ENCODE data around the gene DCAF17.

The DCAF17 gene

DNA sequence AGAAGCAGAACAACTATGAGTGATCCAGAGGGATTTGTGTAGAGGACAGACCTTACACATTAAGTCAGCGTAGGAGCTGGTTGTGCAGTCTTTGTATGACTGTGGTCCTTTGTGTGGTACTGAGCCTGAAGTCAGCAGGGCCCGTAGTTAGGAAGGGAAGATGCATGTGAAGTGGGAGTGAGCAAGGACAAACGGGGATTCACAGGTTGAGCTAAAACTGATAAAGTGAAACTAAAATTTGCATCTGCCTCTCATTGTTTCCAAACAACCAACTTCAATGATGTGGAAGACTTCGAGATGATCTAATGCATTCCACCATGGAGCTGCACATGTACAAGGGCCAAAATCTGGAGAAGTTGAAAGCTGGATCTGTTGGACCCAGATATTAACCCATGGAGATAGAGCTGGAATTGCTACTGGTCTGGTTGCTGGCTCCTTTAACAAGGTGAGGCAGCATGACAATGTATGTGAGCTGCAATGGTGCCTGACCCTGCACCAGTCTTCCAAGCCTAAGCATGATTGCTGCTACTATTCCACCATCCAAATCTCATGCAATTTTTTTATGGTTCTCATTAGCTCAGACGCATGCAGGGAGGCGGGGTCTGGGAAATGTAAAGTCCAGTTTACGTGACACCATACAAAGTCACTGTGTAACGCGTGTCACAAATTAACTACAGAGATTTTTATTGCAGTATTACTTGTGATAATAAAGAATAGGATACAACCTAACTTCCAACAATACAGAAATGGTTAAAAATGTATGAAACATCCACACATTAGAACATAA lies 76.1 kb downstream of the DCAF17 start:
- Histone ChIP-seq H3K4me1 (ENCODE audit: control insufficient read depth, insufficient read depth, low read length) (no peaks in the 10 kb centered on the region), H3K4me3 (ENCODE audit: insufficient read depth, low read depth, low read length) (no peak overlapping the region), H3K36me3 (ENCODE audit: control insufficient read depth, insufficient read depth, low read length) (no peaks in the 10 kb centered on the region), H3K9me3 (ENCODE audit: control insufficient read depth, low read length) (no peaks in the 10 kb centered on the region), H3K27me3 (ENCODE audit: control insufficient read depth, insufficient read depth, low read length, poor library complexity, severe bottlenecking) (no peaks in the 10 kb centered on the region), H3K27ac (ENCODE audit: insufficient read depth, low read depth, low read length, poor library complexity, severe bottlenecking) (no peak overlapping the region)
- WGBS, 2 experiments = 80% methylated on average over 7 of the region's 9 CpGs

DNA sequence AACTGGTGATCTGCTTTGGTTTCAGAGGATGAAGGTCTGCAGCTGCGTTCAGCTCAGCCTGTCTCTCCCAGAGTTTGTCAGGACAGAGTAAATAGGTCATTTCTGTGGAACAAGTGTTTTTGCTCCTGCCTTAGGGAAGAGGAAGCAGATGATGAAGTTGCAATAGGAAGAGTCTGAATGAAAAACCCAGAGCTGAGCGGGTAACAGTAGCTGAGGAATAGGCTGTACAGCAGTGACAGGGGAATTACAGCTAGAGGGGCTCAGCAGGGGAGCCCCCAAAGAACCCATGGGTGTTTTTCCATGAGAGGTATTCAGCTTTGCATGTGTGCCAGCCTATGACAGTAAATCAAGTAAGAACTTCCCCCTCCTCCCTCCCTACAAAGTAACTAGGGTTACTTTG lies 78.0 kb downstream of the DCAF17 start:
- Histone ChIP-seq H3K4me3 (ENCODE audit: insufficient read depth, low read depth, low read length) (no peak overlapping the region), H3K4me1 (ENCODE audit: control insufficient read depth, insufficient read depth, low read length) (no peaks in the 10 kb centered on the region), H3K27me3 (ENCODE audit: control insufficient read depth, insufficient read depth, low read length, poor library complexity, severe bottlenecking) (no peaks in the 10 kb centered on the region), H3K36me3 (ENCODE audit: control insufficient read depth, insufficient read depth, low read length) (no peaks in the 10 kb centered on the region), H3K9me3 (ENCODE audit: control insufficient read depth, low read length) (no peaks in the 10 kb centered on the region), H3K27ac (ENCODE audit: insufficient read depth, low read depth, low read length, poor library complexity, severe bottlenecking) (no peak overlapping the region)
- 91 to 92% methylated on average over 2 of the region's 2 CpGs for WGBS, 2 experiments

DNA sequence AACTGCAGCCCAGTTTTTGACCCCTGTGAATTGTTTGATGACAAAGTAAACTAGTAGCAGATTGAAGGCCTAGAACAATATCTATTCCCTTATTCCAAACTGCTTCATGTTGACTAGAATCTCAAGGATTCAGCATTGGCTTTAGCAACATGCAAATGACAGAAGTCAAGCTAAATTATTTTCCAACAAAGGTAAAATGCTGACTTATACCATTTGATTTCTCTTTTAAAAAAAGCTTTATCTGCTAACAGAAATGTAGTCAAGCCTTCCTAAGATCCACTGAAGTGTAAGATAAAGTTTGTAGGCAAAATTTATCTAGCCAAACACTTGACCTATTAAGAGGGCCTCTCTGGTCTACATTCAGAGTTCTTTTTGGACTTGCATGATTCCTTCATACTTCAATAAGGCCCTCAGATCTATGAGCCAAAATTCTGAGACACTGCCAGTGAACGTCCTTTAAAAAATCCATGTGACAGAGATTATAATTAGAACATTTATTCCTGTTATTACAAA lies 78.7 kb downstream of the DCAF17 start:
- Histone ChIP-seq H3K9me3 (ENCODE audit: control insufficient read depth, low read length) (no peaks in the 10 kb centered on the region), H3K4me1 (ENCODE audit: control insufficient read depth, insufficient read depth, low read length) (no peaks in the 10 kb centered on the region), H3K27me3 (ENCODE audit: control insufficient read depth, insufficient read depth, low read length, poor library complexity, severe bottlenecking) (no peaks in the 10 kb centered on the region), H3K4me3 (ENCODE audit: insufficient read depth, low read depth, low read length) (no peak overlapping the region), H3K27ac (ENCODE audit: insufficient read depth, low read depth, low read length, poor library complexity, severe bottlenecking) (no peak overlapping the region), H3K36me3 (ENCODE audit: control insufficient read depth, insufficient read depth, low read length) (no peaks in the 10 kb centered on the region)
- WGBS, 2 experiments = 95 to 100% methylated on average over 1 of the region's 1 CpG

DNA sequence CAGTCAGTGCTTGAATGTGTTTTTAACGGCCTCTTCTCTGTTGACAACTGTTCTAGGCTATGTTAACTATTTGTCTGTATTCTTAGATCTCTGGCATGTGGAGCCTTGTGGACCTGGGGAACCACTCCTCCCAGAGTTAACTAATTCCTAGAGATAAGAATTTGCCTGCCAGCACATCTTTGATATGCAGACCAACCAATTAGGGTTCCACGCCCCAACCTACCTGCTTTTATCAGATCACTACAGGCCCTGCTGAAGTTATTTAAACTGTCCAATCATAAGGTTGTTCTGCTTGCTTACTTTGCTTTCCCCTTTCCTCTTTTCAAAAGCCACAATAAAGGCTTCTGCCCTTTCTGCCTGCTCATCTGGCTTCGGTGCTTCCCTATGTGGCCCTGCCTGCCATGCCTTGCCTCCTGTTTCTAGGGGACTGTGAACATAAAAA lies 79.7 kb downstream of the DCAF17 start:
- no peaks in the 10 kb centered on the region for H3K36me3 ChIP-seq (ENCODE audit: control insufficient read depth, insufficient read depth, low read length)
- H3K4me3 ChIP-seq (ENCODE audit: insufficient read depth, low read depth, low read length) = no peak overlapping the region
- H3K9me3 ChIP-seq (ENCODE audit: control insufficient read depth, low read length) = no peaks in the 10 kb centered on the region
- H3K27me3 ChIP-seq (ENCODE audit: control insufficient read depth, insufficient read depth, low read length, poor library complexity, severe bottlenecking) = no peaks in the 10 kb centered on the region
- no peak overlapping the region for H3K27ac ChIP-seq (ENCODE audit: insufficient read depth, low read depth, low read length, poor library complexity, severe bottlenecking)
- H3K4me1 ChIP-seq (ENCODE audit: control insufficient read depth, insufficient read depth, low read length) = no peaks in the 10 kb centered on the region
- 50 to 62% methylated on average over 3 of the region's 3 CpGs for WGBS, 2 experiments

DNA sequence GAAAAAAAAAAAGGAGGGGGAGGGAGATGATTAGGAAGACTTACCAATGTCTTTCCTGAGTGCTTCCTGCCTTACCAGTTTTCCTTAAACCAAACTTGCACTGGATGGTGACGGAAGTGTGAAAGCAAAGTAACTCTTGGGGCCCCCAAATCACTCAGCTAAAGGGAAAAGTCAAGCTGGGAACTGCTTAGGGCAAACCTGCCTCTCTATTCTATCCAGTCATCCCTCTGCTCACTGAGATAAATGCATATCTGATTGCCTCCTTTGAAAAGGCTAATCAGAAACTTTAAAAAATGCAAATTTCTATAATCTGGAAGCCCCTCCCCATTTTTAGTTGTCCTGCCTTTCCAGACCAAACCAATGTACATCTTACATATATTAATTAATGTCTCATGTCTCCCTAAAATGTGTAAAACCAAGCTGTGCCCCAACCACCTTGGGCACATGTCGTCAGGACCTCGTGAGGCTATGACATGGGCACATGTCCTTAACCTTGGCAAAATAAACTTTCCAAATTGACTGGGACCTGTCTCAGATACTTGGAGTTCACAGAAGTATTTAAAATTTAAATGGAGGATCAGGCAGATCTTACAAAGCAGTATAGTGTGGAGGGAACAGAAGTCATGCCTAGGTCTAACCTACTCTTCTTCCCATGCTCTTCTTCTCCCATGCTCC lies 81.0 kb downstream of the DCAF17 start:
- no peaks in the 10 kb centered on the region for H3K9me3 ChIP-seq (ENCODE audit: control insufficient read depth, low read length)
- no peak overlapping the region for H3K27ac ChIP-seq (ENCODE audit: insufficient read depth, low read depth, low read length, poor library complexity, severe bottlenecking)
- WGBS, 2 experiments = 91 to 93% methylated on average over 3 of the region's 3 CpGs

GRCh38 chr2:171515672-171516298 lies 81.8 kb downstream of the DCAF17 start:
- Histone ChIP-seq H3K4me3 (ENCODE audit: insufficient read depth, low read depth, low read length) (no peak overlapping the region), H3K4me1 (ENCODE audit: control insufficient read depth, insufficient read depth, low read length) (peaks cover 6% of the 10 kb centered on the region), H3K9me3 (ENCODE audit: control insufficient read depth, low read length) (no peaks in the 10 kb centered on the region), H3K27me3 (ENCODE audit: control insufficient read depth, insufficient read depth, low read length, poor library complexity, severe bottlenecking) (peaks cover under 1% of the 10 kb centered on the region), H3K27ac (ENCODE audit: insufficient read depth, low read depth, low read length, poor library complexity, severe bottlenecking) (no peak overlapping the region), H3K36me3 (ENCODE audit: control insufficient read depth, insufficient read depth, low read length) (no peaks in the 10 kb centered on the region)
- 78% methylated on average over 6 of the region's 6 CpGs for WGBS, 2 experiments

More for the DNA sequence above, 81.0 kb downstream of the DCAF17 start:
- no peaks in the 10 kb centered on the region for H3K36me3 ChIP-seq (ENCODE audit: control insufficient read depth, insufficient read depth, low read length)
- H3K27me3 ChIP-seq (ENCODE audit: control insufficient read depth, insufficient read depth, low read length, poor library complexity, severe bottlenecking) = no peaks in the 10 kb centered on the region
- H3K4me3 ChIP-seq (ENCODE audit: insufficient read depth, low read depth, low read length) = no peak overlapping the region
- peaks cover 2% of the 10 kb centered on the region for H3K4me1 ChIP-seq (ENCODE audit: control insufficient read depth, insufficient read depth, low read length)

GRCh38 chr2:171516793-171517192 lies 82.8 kb downstream of the DCAF17 start:
- Histone ChIP-seq H3K4me1 (ENCODE audit: control insufficient read depth, insufficient read depth, low read length) (peaks cover 8% of the 10 kb centered on the region), H3K9me3 (ENCODE audit: control insufficient read depth, low read length) (no peaks in the 10 kb centered on the region), H3K36me3 (ENCODE audit: control insufficient read depth, insufficient read depth, low read length) (no peaks in the 10 kb centered on the region), H3K27ac (ENCODE audit: insufficient read depth, low read depth, low read length, poor library complexity, severe bottlenecking) (no peak overlapping the region), H3K4me3 (ENCODE audit: insufficient read depth, low read depth, low read length) (no peak overlapping the region), H3K27me3 (ENCODE audit: control insufficient read depth, insufficient read depth, low read length, poor library complexity, severe bottlenecking) (peaks cover 10% of the 10 kb centered on the region)
- 95 to 96% methylated on average over 5 of the region's 5 CpGs for WGBS, 2 experiments

GRCh38 chr2:171520471-171520870 lies 86.4 kb downstream of the DCAF17 start:
- H3K27me3 ChIP-seq (ENCODE audit: control insufficient read depth, insufficient read depth, low read length, poor library complexity, severe bottlenecking) = peaks cover 14% of the 10 kb centered on the region
- no peak overlapping the region for H3K4me3 ChIP-seq (ENCODE audit: insufficient read depth, low read depth, low read length)
- peaks cover 16% of the 10 kb centered on the region for H3K4me1 ChIP-seq (ENCODE audit: control insufficient read depth, insufficient read depth, low read length)
- WGBS, 2 experiments = 83 to 87% methylated on average over 5 of the region's 5 CpGs
- no peak overlapping the region for H3K27ac ChIP-seq (ENCODE audit: insufficient read depth, low read depth, low read length, poor library complexity, severe bottlenecking)
- H3K9me3 ChIP-seq (ENCODE audit: control insufficient read depth, low read length) = no peaks in the 10 kb centered on the region
- no peaks in the 10 kb centered on the region for H3K36me3 ChIP-seq (ENCODE audit: control insufficient read depth, insufficient read depth, low read length)

DNA sequence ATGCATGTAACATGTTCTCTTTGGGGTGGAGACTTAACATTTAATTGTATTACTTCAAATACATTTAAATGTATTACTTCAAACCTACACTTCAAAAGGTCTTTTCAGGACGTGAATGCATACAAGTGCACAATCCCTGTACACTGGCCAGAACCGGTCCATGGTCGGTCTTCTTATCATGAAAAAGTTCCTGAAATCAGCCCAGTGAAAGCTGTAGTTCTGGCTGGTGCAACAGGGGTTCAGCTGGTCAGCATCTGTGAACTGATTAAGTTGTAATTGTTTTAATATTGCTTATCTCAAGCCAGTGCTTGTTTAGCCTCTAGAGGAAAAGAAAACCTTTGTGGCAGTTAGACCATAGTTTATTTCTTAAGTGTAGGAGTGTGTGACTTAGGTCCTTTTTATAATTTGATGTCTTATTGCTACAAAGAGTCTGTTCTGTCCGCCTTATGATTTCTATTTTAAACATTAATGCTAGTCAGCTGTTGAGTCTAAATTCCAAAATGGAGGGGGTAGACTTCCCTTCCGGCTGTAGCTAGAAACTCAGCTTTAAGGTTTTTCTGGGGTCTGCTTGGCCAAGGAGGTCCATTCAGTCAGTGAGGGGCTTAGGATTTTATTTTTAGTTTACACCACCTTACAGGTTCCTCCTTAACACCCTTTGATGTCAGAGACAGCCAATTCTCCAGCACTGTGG lies 87.5 kb downstream of the DCAF17 start:
- H3K4me3 ChIP-seq (ENCODE audit: insufficient read depth, low read depth, low read length) = peak overlapping the region; percentile 81
- peaks cover 16% of the 10 kb centered on the region for H3K4me1 ChIP-seq (ENCODE audit: control insufficient read depth, insufficient read depth, low read length)
- WGBS, 2 experiments = 91 to 94% methylated on average over 5 of the region's 5 CpGs
- H3K27me3 ChIP-seq (ENCODE audit: control insufficient read depth, insufficient read depth, low read length, poor library complexity, severe bottlenecking) = peaks cover 14% of the 10 kb centered on the region
- H3K9me3 ChIP-seq (ENCODE audit: control insufficient read depth, low read length) = no peaks in the 10 kb centered on the region
- no peak overlapping the region for H3K27ac ChIP-seq (ENCODE audit: insufficient read depth, low read depth, low read length, poor library complexity, severe bottlenecking)
- no peaks in the 10 kb centered on the region for H3K36me3 ChIP-seq (ENCODE audit: control insufficient read depth, insufficient read depth, low read length)
